Kidney epithelial cell (primary cell): Measurements from ENCODE around the gene TPSAB1. TPM values are rescaled to one million over a fixed set of nuclear protein-coding genes. Genes with fewer than 3 reads are reported as not detected.

Experiments used
- DNase-seq: peaks from one replicate; pipeline ENCODE4 v3.0.0-alpha.2; 2010; ENCODE audit warnings: low read depth
- H3K27me3 ChIP-seq: 2 replicates; pipeline ENCODE4 v1.6.0; 2011; ENCODE audit warnings: low read length; ENCODE audit not compliant: control insufficient read depth, insufficient read depth
- H3K36me3 ChIP-seq: 2 replicates; pipeline ENCODE4 v1.5.1; 2011; ENCODE audit warnings: low read length; ENCODE audit not compliant: control insufficient read depth, insufficient read depth
- H3K4me3 ChIP-seq: 2 replicates; pipeline ENCODE4 v1.5.1; 2011; ENCODE audit warnings: low read depth, mild to moderate bottlenecking, control low read depth, low read length
- total RNA-seq: library from RNA; depleted of rRNA; stranded (reverse); fragments of >200 nt; gene quantifications from 2 replicates; pipeline ENCODE4 v1.2.3, GENCODE V29; 2015
- TF ChIP-seq, protein P1 (sequence below): IDR thresholded peaks from 2 replicates; pipeline ENCODE4 v1.5.1; 2011; ENCODE audit warnings: mild to moderate bottlenecking, moderate library complexity, low read length, control low read depth, inconsistent platforms; ENCODE audit not compliant: insufficient read depth, poor library complexity, severe bottlenecking

TPSAB1 gene
- total RNA-seq, 1 donor from 2014 or later, result not detected

DNA sequence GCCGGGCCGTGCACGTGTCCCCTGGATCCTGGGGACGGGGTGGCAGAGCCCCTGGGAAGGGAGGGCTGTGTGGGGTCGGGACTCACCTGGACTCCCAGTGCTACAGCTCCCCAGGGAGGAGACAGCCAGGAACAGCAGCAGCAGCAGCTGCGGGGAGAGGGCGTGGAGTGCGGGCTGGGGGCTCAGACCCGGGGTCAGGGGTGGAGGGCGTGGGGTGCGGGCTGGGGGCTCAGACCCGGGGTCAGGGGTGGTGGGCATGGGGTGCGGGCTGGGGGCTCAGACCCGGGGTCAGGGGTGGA, 36.0 kb downstream of the TPSAB1 start:
- Histone ChIP-seq H3K27me3 (peaks cover 42% of the 10 kb centered on the region), H3K36me3 (no peaks in the 10 kb centered on the region), H3K4me3 (no peak overlapping the region)
- TF ChIP-seq, protein P1, sequence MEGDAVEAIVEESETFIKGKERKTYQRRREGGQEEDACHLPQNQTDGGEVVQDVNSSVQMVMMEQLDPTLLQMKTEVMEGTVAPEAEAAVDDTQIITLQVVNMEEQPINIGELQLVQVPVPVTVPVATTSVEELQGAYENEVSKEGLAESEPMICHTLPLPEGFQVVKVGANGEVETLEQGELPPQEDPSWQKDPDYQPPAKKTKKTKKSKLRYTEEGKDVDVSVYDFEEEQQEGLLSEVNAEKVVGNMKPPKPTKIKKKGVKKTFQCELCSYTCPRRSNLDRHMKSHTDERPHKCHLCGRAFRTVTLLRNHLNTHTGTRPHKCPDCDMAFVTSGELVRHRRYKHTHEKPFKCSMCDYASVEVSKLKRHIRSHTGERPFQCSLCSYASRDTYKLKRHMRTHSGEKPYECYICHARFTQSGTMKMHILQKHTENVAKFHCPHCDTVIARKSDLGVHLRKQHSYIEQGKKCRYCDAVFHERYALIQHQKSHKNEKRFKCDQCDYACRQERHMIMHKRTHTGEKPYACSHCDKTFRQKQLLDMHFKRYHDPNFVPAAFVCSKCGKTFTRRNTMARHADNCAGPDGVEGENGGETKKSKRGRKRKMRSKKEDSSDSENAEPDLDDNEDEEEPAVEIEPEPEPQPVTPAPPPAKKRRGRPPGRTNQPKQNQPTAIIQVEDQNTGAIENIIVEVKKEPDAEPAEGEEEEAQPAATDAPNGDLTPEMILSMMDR, result no peak
- no peak for DNase-seq

GRCh38 chr16:1277151-1277598, 36.7 kb downstream of the TPSAB1 start:
- Histone ChIP-seq H3K4me3 (no peak overlapping the region), H3K27me3 (peaks cover 41% of the 10 kb centered on the region), H3K36me3 (no peaks in the 10 kb centered on the region)
- TF ChIP-seq, protein P1, result no peak
- no peak for DNase-seq

DNA sequence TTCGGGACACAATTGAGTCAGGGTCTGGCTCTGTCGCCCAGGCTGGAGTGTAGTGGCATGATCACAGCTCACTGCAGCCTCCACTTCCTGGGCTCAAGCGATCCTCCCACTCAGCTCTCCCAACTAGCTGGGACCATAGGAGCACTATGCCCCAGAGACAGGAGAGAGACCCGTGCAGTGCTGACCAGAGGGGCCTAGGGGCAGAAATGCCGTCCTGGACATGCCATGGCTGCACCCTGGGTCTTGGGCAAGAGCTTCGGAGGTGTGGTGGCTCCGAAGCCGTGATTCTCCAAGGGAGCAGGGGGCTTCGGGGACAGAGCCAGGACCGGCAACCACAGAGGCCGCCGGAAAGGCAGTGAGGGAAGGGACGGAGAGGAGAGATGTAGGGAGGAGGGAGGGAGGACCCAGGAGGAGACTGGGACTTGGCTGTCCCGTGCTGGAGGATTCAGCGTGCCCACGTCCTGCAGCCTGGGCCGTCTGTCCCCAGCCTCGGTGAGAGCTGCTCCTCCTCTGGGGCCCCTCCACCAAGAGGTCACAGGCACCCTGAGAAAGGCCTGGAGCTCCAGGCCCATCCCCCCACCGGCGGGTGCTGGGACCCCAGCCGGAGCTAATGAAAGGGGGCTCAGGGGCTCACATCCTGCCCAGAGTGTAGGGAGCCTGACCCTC, 37.2 kb downstream of the TPSAB1 start:
- H3K36me3 ChIP-seq, result no peaks in the 10 kb centered on the region
- H3K27me3 ChIP-seq, result peaks cover 40% of the 10 kb centered on the region
- no peak overlapping the region for H3K4me3 ChIP-seq
- DNase-seq, result no peak
- TF ChIP-seq, protein P1, result no peak

GRCh38 chr16:1278477-1278876, 38.0 kb downstream of the TPSAB1 start:
- TF ChIP-seq, protein P1, result no peak
- Histone ChIP-seq H3K27me3 (peaks cover 41% of the 10 kb centered on the region), H3K4me3 (no peak overlapping the region), H3K36me3 (no peaks in the 10 kb centered on the region)
- no peak for DNase-seq

GRCh38 chr16:1279081-1279944, 38.8 kb downstream of the TPSAB1 start:
- Histone ChIP-seq H3K4me3 (no peak overlapping the region), H3K36me3 (no peaks in the 10 kb centered on the region), H3K27me3 (peaks cover 47% of the 10 kb centered on the region)
- TF ChIP-seq, protein P1, result no peak
- DNase-seq, result no peak
